Measurements from ENCODE around the gene KHNYN.
"Not testable (repeated sequence)": the region's sequence is repeated elsewhere in the genome, so short reads cannot be mapped to it uniquely, and the experiment has no call there.

The KHNYN gene

GRCh38 chr14:24481622-24482324 lies 52.0 kb downstream of the KHNYN start:
- no peak for DNase-seq

DNA sequence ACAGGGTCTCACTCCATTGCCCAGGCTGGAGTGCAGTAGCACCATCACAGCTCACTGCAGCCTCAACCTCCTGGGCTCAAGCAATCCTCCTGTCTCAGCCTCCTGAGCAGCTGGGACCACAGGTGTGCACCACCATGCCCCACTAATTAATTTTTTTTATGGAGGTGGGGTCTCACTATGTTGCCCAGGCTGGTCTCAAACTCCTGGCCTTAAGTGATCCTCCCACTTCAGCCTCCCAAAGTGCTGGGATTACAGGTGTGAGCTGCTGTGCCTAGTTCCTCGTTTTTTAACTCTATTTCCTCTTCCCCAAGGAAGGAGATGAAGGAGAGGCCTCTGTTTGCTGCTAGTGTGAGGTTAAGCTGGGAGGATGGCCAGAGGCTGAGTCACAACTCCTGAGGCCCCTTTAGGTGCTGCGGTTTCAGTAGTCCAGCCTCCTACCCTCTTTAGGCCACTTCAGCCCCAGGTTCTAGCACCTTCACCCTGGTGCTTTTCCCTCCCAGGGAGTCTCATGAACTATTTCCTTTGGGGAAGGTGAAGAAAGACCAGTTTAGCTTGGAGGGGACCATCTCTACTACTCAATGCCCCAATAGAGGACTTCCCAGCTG lies 53.0 kb downstream of the KHNYN start:
- DNase-seq, result not testable (repeated sequence)

- no peak for DNase-seq
Measured at GRCh38 chr14:24483604-24484252, 54.0 kb downstream of the KHNYN start.

Measured in DMS79 treated with DMSO at 0.1 percent for 48 hours (cell line).